K562 (cell line): Measurements from ENCODE around the gene TENM3. TPM values are rescaled to one million over a fixed set of nuclear protein-coding genes. Genes with fewer than 3 reads are reported as not detected.

Experiments used
- ATAC-seq: fragments of 200-7000 bp; cut with Tn5 transposase; 3 replicates; pipeline ENCODE4 v1.9.1; 2020; ENCODE audit warnings: moderate library complexity
- BruUV-seq: library from RNA; stranded (reverse); fragments of 400-500 nt; replicated peaks from 2 replicates; lab custom pipeline; 2021; lab: Mats Ljungman, UMichigan
- CTCF ChIA-PET: fragments of 300-600 bp; formaldehyde crosslinking; extraction: SDS; loops from one replicate; lab custom pipeline; 2021; ENCODE audit warnings: low intra/inter-chr PET ratio; lab: Yijun Ruan, JAX
- POLR2A ChIA-PET: fragments of 300-600, 350-650 bp; sonication (Branson Sonifier 250); formaldehyde crosslinking; extraction: SDS; loops from one replicate; lab custom pipeline; 2021; ENCODE audit warnings: antibody characterized with exemption, inconsistent platforms; lab: Yijun Ruan, JAX
- DNase-seq, 4 experiments: peaks; one replicate each; pipeline versions ENCODE4 v3.0.0 to v3.0.0-alpha.2; 2011 to 2018; ENCODE audit warnings: low spot score in 3 of 4, mixed read lengths in 3 of 4; ENCODE audit errors: extremely low read depth in 1 of 4
- FAIRE-seq: peaks from 2 replicates; lab custom pipeline; 2011; peaks lifted over from hg19 to GRCh38; lab: Jason Lieb, UNC
- H2AFZ ChIP-seq: 2 replicates; pipeline ENCODE4 v1.6.0; 2011; ENCODE audit warnings: low read depth, low read length, control low read depth, inconsistent platforms
- H3K27ac ChIP-seq: fragments of 200-600 bp; 3 replicates; pipeline ENCODE4 v1.8.0; 2011; ENCODE audit warnings: low read depth, mild to moderate bottlenecking, control low read depth, inconsistent platforms, low read length, moderate library complexity, mixed read lengths; ENCODE audit errors: extremely low read depth
- H3K27me3 ChIP-seq, 2 experiments: fragments of 300-600 bp in 1 of 2; 2 replicates in 1 of 2; 3 replicates in 1 of 2; pipeline versions ENCODE4 v1.6.0 to v1.8.0; 2011; ENCODE audit warnings: inconsistent platforms in 2 of 2, low read length in 2 of 2, mild to moderate bottlenecking in 1 of 2, mixed read lengths in 1 of 2, moderate library complexity in 1 of 2; ENCODE audit not compliant: control insufficient read depth in 2 of 2, insufficient read depth in 2 of 2
- H3K36me3 ChIP-seq: fragments of 300-600 bp; 3 replicates; pipeline ENCODE4 v1.8.0; 2011; ENCODE audit warnings: mild to moderate bottlenecking, low read length, inconsistent platforms; ENCODE audit not compliant: control insufficient read depth, insufficient read depth
- H3K4me1 ChIP-seq, 2 experiments: fragments of 200-600 bp in 1 of 2; replicated peaks in 1 of 2; 2 replicates in 1 of 2; 3 replicates in 1 of 2; pipeline versions ENCODE4 v1.5.1 to v1.8.0; 2011; ENCODE audit warnings: inconsistent platforms in 2 of 2, low read length in 2 of 2, mild to moderate bottlenecking in 1 of 2, mixed read lengths in 1 of 2, moderate library complexity in 1 of 2; ENCODE audit not compliant: control insufficient read depth in 2 of 2, insufficient read depth in 2 of 2
- H3K4me2 ChIP-seq: 2 replicates; pipeline ENCODE4 v1.6.1; 2011; ENCODE audit warnings: low read length, control low read depth, inconsistent platforms, mixed read lengths; ENCODE audit not compliant: insufficient read depth
- H3K4me3 ChIP-seq: fragments of 200-600 bp; sonication (generic), shearing (Covaris generic); 2 replicates; pipeline ENCODE4 v1.5.1; 2016; ENCODE audit warnings: control low read depth, inconsistent platforms
- H3K79me2 ChIP-seq: fragments of 200-600 bp; 3 replicates; pipeline ENCODE4 v1.8.0; 2011; ENCODE audit warnings: low read length, inconsistent platforms; ENCODE audit not compliant: control insufficient read depth, insufficient read depth
- H3K9ac ChIP-seq, 2 experiments: 2 replicates each; pipeline versions ENCODE4 v1.6.0 to v1.6.1; 2011; ENCODE audit warnings: low read depth in 2 of 2, low read length in 2 of 2, control low read depth in 1 of 2, inconsistent platforms in 1 of 2, mild to moderate bottlenecking in 1 of 2, mixed read lengths in 1 of 2; ENCODE audit not compliant: insufficient read depth in 1 of 2
- H3K9me1 ChIP-seq: one replicate; pipeline ENCODE4 v1.6.0; 2011; ENCODE audit warnings: inconsistent platforms, mild to moderate bottlenecking, low read length, moderate library complexity; ENCODE audit not compliant: control insufficient read depth, insufficient read depth
- H3K9me3 ChIP-seq: replicated peaks from 2 replicates; pipeline ENCODE4 v1.5.1; 2011; ENCODE audit warnings: low read depth, low read length, inconsistent platforms; ENCODE audit not compliant: control insufficient read depth, insufficient read depth
- H4K20me1 ChIP-seq: replicated peaks from 2 replicates; pipeline ENCODE4 v1.6.1; 2011; ENCODE audit warnings: low read length, inconsistent platforms, mixed read lengths; ENCODE audit not compliant: control insufficient read depth, insufficient read depth
- ATF7 ChIP-seq: fragments of 450-650 bp; IDR thresholded peaks from 2 replicates; pipeline ENCODE4 v1.7.1; 2014; ENCODE audit warnings: mild to moderate bottlenecking, moderate library complexity
- BCL6 ChIP-seq: fragments of 250-450 bp; sonication (Bioruptor Pico); IDR thresholded peaks from 2 replicates; pipeline ENCODE4 v1.4.0; 2020
- BMI1 ChIP-seq: fragments of 150-350 bp; IDR thresholded peaks from 2 replicates; pipeline ENCODE4 v1.6.1; 2014; ENCODE audit warnings: low read length
- BRF1 ChIP-seq: IDR thresholded peaks from 3 replicates; pipeline ENCODE4 v1.6.1; 2011; ENCODE audit warnings: borderline replicate concordance, mild to moderate bottlenecking; ENCODE audit not compliant: insufficient read length; ENCODE audit errors: extremely low read depth
- ETV6 ChIP-seq, 3 experiments: fragments of 150-350 bp in 1 of 3; sonication (generic) in 1 of 3; formaldehyde crosslinking in 1 of 3; IDR thresholded peaks; 2 replicates each; pipeline versions ENCODE4 v1.6.1 to v1.8.0; 2014 to 2022; ENCODE audit warnings: borderline replicate concordance in 2 of 3, low read depth in 2 of 3, antibody characterized with exemption in 1 of 3, low read length in 1 of 3, mild to moderate bottlenecking in 1 of 3, missing genetic modification reagents in 1 of 3
- GATAD2A ChIP-seq: fragments of 450-650 bp; IDR thresholded peaks from 2 replicates; pipeline ENCODE4 v1.6.1; 2017
- HDAC3 ChIP-seq: fragments of 450-650 bp; IDR thresholded peaks from 2 replicates; pipeline ENCODE4 v1.6.1; 2018; ENCODE audit warnings: borderline replicate concordance, mild to moderate bottlenecking, moderate library complexity; ENCODE audit not compliant: partially characterized antibody
- HLTF ChIP-seq: fragments of 450-650 bp; IDR thresholded peaks from 2 replicates; pipeline ENCODE4 v1.6.1; 2016
- NFRKB ChIP-seq: fragments of 450-650 bp; IDR thresholded peaks from 2 replicates; pipeline ENCODE4 v1.6.1; 2016; ENCODE audit warnings: low read depth
- XRCC4 ChIP-seq: IDR thresholded peaks from one replicate; pipeline ENCODE4 v1.6.1; 2011; ENCODE audit not compliant: insufficient read depth, insufficient read length; ENCODE audit errors: extremely low read depth
- ZBTB8A ChIP-seq: fragments of 450-650 bp; IDR thresholded peaks from 2 replicates; pipeline ENCODE4 v1.6.1; 2018; ENCODE audit warnings: mild to moderate bottlenecking, moderate library complexity; ENCODE audit not compliant: partially characterized antibody
- ZNF133 ChIP-seq: fragments of 250-450 bp; sonication (Bioruptor Pico); IDR thresholded peaks from 2 replicates; pipeline ENCODE4 v1.4.0; 2020; ENCODE audit warnings: mild to moderate bottlenecking
- ZNF311 ChIP-seq: fragments of 250-450 bp; sonication (Bioruptor Pico); IDR thresholded peaks from 2 replicates; pipeline ENCODE4 v1.4.0; 2020; ENCODE audit warnings: mild to moderate bottlenecking, moderate library complexity
- ZNF347 ChIP-seq: fragments of 450-650 bp; formaldehyde crosslinking; IDR thresholded peaks from 2 replicates; pipeline ENCODE4 v1.4.0; 2020; ENCODE audit warnings: low read depth, mild to moderate bottlenecking, moderate library complexity
- WGBS: fragments of 100-300 bp; shearing (Covaris generic); methylation state at CpG from one replicate; pipeline ENCODE4 v1.1.6; 2016; ENCODE audit warnings: low coverage, mixed read lengths; ENCODE audit not compliant: insufficient coverage; ENCODE audit errors: missing lambda C conversion rate; 5-methylcytosine and 5-hydroxymethylcytosine counted together
- in situ Hi-C: fragments of 300-500 bp; cut with MboI; formaldehyde crosslinking; loops from 4 replicates; pipeline ENCODE4 v1.15.0; 2018; ENCODE audit warnings: inconsistent platforms, mixed read lengths
- intact Hi-C: fragments of 100-400 bp; cut with micrococcal nuclease; formaldehyde crosslinking; loops from 2 replicates; pipeline ENCODE4 v1.14.2; 2022
- polyA plus RNA-seq, 8 experiments: library from polyadenylated mRNA; depleted of rRNA in 4 of 8; stranded (reverse) in 5 of 8; unstranded in 3 of 8; fragments of >200 nt; fragmentation: Nextera tagmentation in 2 of 8; fragmentation: Illumina TruSeq in 1 of 8; extraction: Ambion mirVana in 2 of 8; extraction: Trizol in 1 of 8; gene quantifications; 2 replicates each; pipeline versions ENCODE4 v1.2.1 to v1.2.3, GENCODE V29; 2011 to 2014; ENCODE audit warnings: inconsistent platforms in 1 of 8, missing spikeins in 1 of 8
- total RNA-seq, 7 experiments: library from RNA; depleted of rRNA in 6 of 7; stranded (reverse); fragments of >200 nt in 6 of 7; fragmentation: Illumina TruSeq in 2 of 7; extraction: Trizol in 2 of 7; gene quantifications; 2 replicates each; pipeline versions ENCODE4 v1.2.1 to v1.2.3, GENCODE V29; 2011 to 2021; ENCODE audit warnings: low replicate concordance in 1 of 7
- TF ChIP-seq, protein P1 (sequence below): IDR thresholded peaks from 3 replicates; pipeline ENCODE4 v1.6.1; 2011; ENCODE audit warnings: borderline replicate concordance, mild to moderate bottlenecking; ENCODE audit not compliant: insufficient read length, insufficient read depth
- TF ChIP-seq, protein P2 (sequence below): IDR thresholded peaks from 2 replicates; pipeline ENCODE4 v1.6.1; 2016; ENCODE audit warnings: missing genetic modification characterization, missing compliant biosample characterization
- TF ChIP-seq, protein P3 (sequence below): sonication (generic); formaldehyde crosslinking; IDR thresholded peaks from 2 replicates; pipeline ENCODE4 v1.8.0; 2022; ENCODE audit warnings: mild to moderate bottlenecking, missing genetic modification reagents, borderline replicate concordance

TENM3 gene
- total and polyA plus RNA-seq, 9 of the 15 experiments (the other 6 are each of a cell fraction or from before 2014, with no cell fraction given), result 0.01 to 0.02 TPM; not detected in 7

DNA sequence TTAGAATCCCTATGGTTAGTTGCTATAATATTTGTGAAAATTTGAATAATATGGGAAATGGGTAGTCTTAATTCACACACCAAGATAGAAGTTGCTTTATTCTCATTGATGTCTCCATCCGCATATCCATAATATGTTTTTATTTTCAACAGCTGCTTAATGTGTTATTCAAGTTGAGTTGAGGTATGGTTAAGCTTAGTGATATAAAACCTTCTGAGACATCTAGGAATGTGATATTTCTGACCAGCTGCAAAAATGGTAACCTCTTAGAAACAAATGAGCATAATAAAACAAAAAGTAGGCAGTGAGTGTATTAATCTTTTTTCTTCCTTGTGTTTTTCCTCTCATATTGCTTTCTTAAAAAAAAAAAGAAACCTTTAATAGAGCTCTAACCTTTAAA is 172.9 kb downstream of the TENM3 start:
- DNase-seq (no peak), ATAC-seq (no peak), FAIRE-seq (no peak)
- H3K4me1 ChIP-seq, result no peaks in the 10 kb centered on the region
- H4K20me1 ChIP-seq, result no peaks in the 10 kb centered on the region
- TF ChIP-seq HDAC3 (no peak), HLTF (no peak), ZBTB8A (no peak), ZNF311 (no peak), BMI1 (no peak), XRCC4 (no peak), ETV6 (IDR thresholded peaks at IDR 0.05; ENCODE audit: borderline replicate concordance in 1 of 2, low read depth in 2 of 2, low read length in 1 of 2) (no peak), ETV6 (CRISPR knock-in tag; IDR thresholded peaks at IDR 0.05; ENCODE audit: borderline replicate concordance) (no peak), ZNF347 (CRISPR knock-in tag) (no peak), BCL6 (CRISPR knock-in tag) (no peak), ATF7 (no peak), NFRKB (no peak), ZNF133 (CRISPR knock-in tag) (no peak), BRF1 (no peak), GATAD2A (no peak)
- TF ChIP-seq, protein P1, sequence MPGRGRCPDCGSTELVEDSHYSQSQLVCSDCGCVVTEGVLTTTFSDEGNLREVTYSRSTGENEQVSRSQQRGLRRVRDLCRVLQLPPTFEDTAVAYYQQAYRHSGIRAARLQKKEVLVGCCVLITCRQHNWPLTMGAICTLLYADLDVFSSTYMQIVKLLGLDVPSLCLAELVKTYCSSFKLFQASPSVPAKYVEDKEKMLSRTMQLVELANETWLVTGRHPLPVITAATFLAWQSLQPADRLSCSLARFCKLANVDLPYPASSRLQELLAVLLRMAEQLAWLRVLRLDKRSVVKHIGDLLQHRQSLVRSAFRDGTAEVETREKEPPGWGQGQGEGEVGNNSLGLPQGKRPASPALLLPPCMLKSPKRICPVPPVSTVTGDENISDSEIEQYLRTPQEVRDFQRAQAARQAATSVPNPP, result no peak
- TF ChIP-seq, protein P2, sequence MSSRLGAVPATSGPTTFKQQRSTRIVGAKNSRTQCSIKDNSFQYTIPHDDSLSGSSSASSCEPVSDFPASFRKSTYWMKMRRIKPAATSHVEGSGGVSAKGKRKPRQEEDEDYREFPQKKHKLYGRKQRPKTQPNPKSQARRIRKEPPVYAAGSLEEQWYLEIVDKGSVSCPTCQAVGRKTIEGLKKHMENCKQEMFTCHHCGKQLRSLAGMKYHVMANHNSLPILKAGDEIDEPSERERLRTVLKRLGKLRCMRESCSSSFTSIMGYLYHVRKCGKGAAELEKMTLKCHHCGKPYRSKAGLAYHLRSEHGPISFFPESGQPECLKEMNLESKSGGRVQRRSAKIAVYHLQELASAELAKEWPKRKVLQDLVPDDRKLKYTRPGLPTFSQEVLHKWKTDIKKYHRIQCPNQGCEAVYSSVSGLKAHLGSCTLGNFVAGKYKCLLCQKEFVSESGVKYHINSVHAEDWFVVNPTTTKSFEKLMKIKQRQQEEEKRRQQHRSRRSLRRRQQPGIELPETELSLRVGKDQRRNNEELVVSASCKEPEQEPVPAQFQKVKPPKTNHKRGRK (tag), result no peak
- TF ChIP-seq, protein P3, sequence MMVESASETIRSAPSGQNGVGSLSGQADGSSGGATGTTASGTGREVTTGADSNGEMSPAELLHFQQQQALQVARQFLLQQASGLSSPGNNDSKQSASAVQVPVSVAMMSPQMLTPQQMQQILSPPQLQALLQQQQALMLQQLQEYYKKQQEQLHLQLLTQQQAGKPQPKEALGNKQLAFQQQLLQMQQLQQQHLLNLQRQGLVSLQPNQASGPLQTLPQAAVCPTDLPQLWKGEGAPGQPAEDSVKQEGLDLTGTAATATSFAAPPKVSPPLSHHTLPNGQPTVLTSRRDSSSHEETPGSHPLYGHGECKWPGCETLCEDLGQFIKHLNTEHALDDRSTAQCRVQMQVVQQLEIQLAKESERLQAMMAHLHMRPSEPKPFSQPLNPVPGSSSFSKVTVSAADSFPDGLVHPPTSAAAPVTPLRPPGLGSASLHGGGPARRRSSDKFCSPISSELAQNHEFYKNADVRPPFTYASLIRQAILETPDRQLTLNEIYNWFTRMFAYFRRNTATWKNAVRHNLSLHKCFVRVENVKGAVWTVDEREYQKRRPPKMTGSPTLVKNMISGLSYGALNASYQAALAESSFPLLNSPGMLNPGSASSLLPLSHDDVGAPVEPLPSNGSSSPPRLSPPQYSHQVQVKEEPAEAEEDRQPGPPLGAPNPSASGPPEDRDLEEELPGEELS, result no peak
- POLR2A ChIA-PET, result interaction anchor here (0.6 kb wide), 1 partner anchor 339 kb away, joined by 3 read pairs; no protein-coding TSS in a partner anchor
- intact Hi-C loops, result no loop called here
- WGBS, result 0% methylated on average over 1 of the region's 1 CpG
- in situ Hi-C loops, result no loop called here
- no peaks in the 10 kb centered on the region for H3K9me1 ChIP-seq
- H3K27me3 ChIP-seq, result no peaks in the 10 kb centered on the region
- H2AFZ ChIP-seq, result no peak overlapping the region
- CTCF ChIA-PET, result no interaction called here
- H3K79me2 ChIP-seq, result no peaks in the 10 kb centered on the region
- H3K4me3 ChIP-seq, result no peak overlapping the region
- no peak overlapping the region for H3K27ac ChIP-seq
- H3K9ac ChIP-seq, result no peak overlapping the region
- H3K4me2 ChIP-seq, result no peak overlapping the region
- H3K9me3 ChIP-seq, result no peaks in the 10 kb centered on the region
- BruUV-seq, result no TSS peak
- H3K36me3 ChIP-seq, result no peaks in the 10 kb centered on the region
